Neural cell (in vitro differentiated cells): ENCODE measurements around the gene STN1. TPM values are rescaled to one million over a fixed set of nuclear protein-coding genes. Genes with fewer than 3 reads are reported as not detected.

ENCODE experiments used
- H2AFZ ChIP-seq: fragments of 200-600, 300-800 bp; sonication (generic), shearing (Covaris generic); 2 replicates; pipeline ENCODE4 v1.6.0; 2014; ENCODE audit warnings: low read depth, mild to moderate bottlenecking, antibody characterized with exemption, low read length, moderate library complexity
- H3F3A ChIP-seq: fragments of 200-600 bp; shearing (Covaris generic); 2 replicates; pipeline ENCODE4 v1.6.1; 2016; ENCODE audit warnings: mild to moderate bottlenecking, moderate library complexity, mixed read lengths, antibody characterized with exemption, low read length; ENCODE audit not compliant: insufficient read depth, poor library complexity, severe bottlenecking
- H3K27ac ChIP-seq: fragments of 200-600, 300-800 bp; sonication (generic), shearing (Covaris generic); 2 replicates; pipeline ENCODE4 v1.5.1; 2014; ENCODE audit warnings: mild to moderate bottlenecking, low read length, moderate library complexity
- H3K27me3 ChIP-seq: fragments of 300-800, 200-600 bp; sonication (generic), shearing (Covaris generic); 2 replicates; pipeline ENCODE4 v1.6.0; 2014; ENCODE audit warnings: mild to moderate bottlenecking, low read depth, low read length, moderate library complexity; ENCODE audit not compliant: insufficient read depth
- H3K36me3 ChIP-seq: fragments of 300-800, 200-600 bp; sonication (generic), shearing (Covaris generic); 2 replicates; pipeline ENCODE4 v1.5.1; 2014; ENCODE audit warnings: mild to moderate bottlenecking, antibody characterized with exemption, low read length, moderate library complexity; ENCODE audit not compliant: insufficient read depth
- H3K4me2 ChIP-seq: fragments of 300-800, 200-600 bp; sonication (generic), shearing (Covaris generic); 2 replicates; pipeline ENCODE4 v1.6.0; 2014; ENCODE audit warnings: mild to moderate bottlenecking, low read length
- H3K4me3 ChIP-seq: fragments of 300-800, 200-600 bp; sonication (generic), shearing (Covaris generic); 2 replicates; pipeline ENCODE4 v1.5.1; 2014; ENCODE audit warnings: mild to moderate bottlenecking, low read length, moderate library complexity
- H3K79me2 ChIP-seq: fragments of 200-600 bp; shearing (Covaris generic); replicated peaks from 2 replicates; pipeline ENCODE4 v1.6.0; 2014; ENCODE audit warnings: mild to moderate bottlenecking, low read length, moderate library complexity; ENCODE audit not compliant: insufficient read depth
- H3K9ac ChIP-seq: fragments of 300-800, 200-600 bp; sonication (generic), shearing (Covaris generic); 2 replicates; pipeline ENCODE4 v1.6.1; 2016; ENCODE audit warnings: mild to moderate bottlenecking, low read length, mixed read lengths
- H3K9me2 ChIP-seq: fragments of 200-600 bp; shearing (Covaris generic); 2 replicates; pipeline ENCODE4 v1.6.1; 2016; ENCODE audit warnings: mild to moderate bottlenecking, low read length, mixed read lengths; ENCODE audit not compliant: insufficient read depth
- H3K9me3 ChIP-seq: fragments of 200-600, 300-800 bp; sonication (generic), shearing (Covaris generic); 2 replicates; pipeline ENCODE4 v1.6.1; 2016; ENCODE audit warnings: mild to moderate bottlenecking, mixed run types, low read length, moderate library complexity, mixed read lengths
- H4K20me1 ChIP-seq: fragments of 200-600 bp; shearing (Covaris generic); 2 replicates; pipeline ENCODE4 v1.6.1; 2016; ENCODE audit warnings: mild to moderate bottlenecking, mixed run types; ENCODE audit not compliant: insufficient read depth
- CTCF ChIP-seq: fragments of 450-650 bp; IDR thresholded peaks from 2 replicates; pipeline ENCODE4 v1.5.1; 2014; ENCODE audit warnings: antibody characterized with exemption, mild to moderate bottlenecking, moderate library complexity; ENCODE audit not compliant: poor library complexity, severe bottlenecking
- EP300 ChIP-seq: fragments of 450-650 bp; conservative IDR thresholded peaks from 2 replicates; pipeline ENCODE4 v1.6.1; 2014; ENCODE audit warnings: antibody characterized with exemption, mild to moderate bottlenecking, moderate library complexity; ENCODE audit not compliant: poor library complexity, severe bottlenecking
- EZH2 ChIP-seq: fragments of 200-600, 300-800 bp; shearing (Covaris generic), sonication (generic); IDR thresholded peaks from 2 replicates; pipeline ENCODE4 v1.6.1; 2014; ENCODE audit warnings: antibody characterized with exemption, low read length, borderline replicate concordance, mild to moderate bottlenecking; ENCODE audit not compliant: insufficient read depth, poor library complexity, severe bottlenecking
- MXI1 ChIP-seq: fragments of 450-650 bp; conservative IDR thresholded peaks from 2 replicates; pipeline ENCODE4 v1.6.1; 2014; ENCODE audit warnings: antibody characterized with exemption, mild to moderate bottlenecking; ENCODE audit not compliant: poor library complexity, severe bottlenecking
- POLR2AphosphoS5 ChIP-seq: IDR thresholded peaks from 2 replicates; pipeline ENCODE4 v1.6.1; 2012
- RAD21 ChIP-seq: fragments of 450-650 bp; conservative IDR thresholded peaks from 2 replicates; pipeline ENCODE4 v1.6.1; 2014; ENCODE audit warnings: antibody characterized with exemption, mild to moderate bottlenecking, moderate library complexity
- SMC3 ChIP-seq: fragments of 450-650 bp; conservative IDR thresholded peaks from 2 replicates; pipeline ENCODE4 v1.6.1; 2014; ENCODE audit warnings: antibody characterized with exemption, mild to moderate bottlenecking, moderate library complexity; ENCODE audit not compliant: poor library complexity
- TAF1 ChIP-seq: IDR thresholded peaks from 2 replicates; pipeline ENCODE4 v1.6.1; 2012; ENCODE audit warnings: low read depth
- polyA plus RNA-seq: library from polyadenylated mRNA; depleted of rRNA; stranded (reverse); fragments of >200 nt; gene quantifications from 2 replicates; pipeline ENCODE4 v1.2.3, GENCODE V29; 2014
- TF ChIP-seq, protein P1 (sequence below): IDR thresholded peaks from 2 replicates; pipeline ENCODE4 v1.6.1; 2012; ENCODE audit warnings: borderline replicate concordance

STN1 gene
- polyA plus RNA-seq, 1 donor from 2014 or later: 9.4 TPM

GRCh38 chr10:103911021-103911459 lies 6.9 kb downstream of the STN1 start:
- no peak overlapping the region for H3K27ac ChIP-seq
- H3K79me2 ChIP-seq: no peaks in the 10 kb centered on the region
- no peak for TF ChIP-seq SMC3
- TF ChIP-seq CTCF: no peak
- TF ChIP-seq MXI1: no peak
- TF ChIP-seq POLR2AphosphoS5: no peak
- TF ChIP-seq, protein P1, sequence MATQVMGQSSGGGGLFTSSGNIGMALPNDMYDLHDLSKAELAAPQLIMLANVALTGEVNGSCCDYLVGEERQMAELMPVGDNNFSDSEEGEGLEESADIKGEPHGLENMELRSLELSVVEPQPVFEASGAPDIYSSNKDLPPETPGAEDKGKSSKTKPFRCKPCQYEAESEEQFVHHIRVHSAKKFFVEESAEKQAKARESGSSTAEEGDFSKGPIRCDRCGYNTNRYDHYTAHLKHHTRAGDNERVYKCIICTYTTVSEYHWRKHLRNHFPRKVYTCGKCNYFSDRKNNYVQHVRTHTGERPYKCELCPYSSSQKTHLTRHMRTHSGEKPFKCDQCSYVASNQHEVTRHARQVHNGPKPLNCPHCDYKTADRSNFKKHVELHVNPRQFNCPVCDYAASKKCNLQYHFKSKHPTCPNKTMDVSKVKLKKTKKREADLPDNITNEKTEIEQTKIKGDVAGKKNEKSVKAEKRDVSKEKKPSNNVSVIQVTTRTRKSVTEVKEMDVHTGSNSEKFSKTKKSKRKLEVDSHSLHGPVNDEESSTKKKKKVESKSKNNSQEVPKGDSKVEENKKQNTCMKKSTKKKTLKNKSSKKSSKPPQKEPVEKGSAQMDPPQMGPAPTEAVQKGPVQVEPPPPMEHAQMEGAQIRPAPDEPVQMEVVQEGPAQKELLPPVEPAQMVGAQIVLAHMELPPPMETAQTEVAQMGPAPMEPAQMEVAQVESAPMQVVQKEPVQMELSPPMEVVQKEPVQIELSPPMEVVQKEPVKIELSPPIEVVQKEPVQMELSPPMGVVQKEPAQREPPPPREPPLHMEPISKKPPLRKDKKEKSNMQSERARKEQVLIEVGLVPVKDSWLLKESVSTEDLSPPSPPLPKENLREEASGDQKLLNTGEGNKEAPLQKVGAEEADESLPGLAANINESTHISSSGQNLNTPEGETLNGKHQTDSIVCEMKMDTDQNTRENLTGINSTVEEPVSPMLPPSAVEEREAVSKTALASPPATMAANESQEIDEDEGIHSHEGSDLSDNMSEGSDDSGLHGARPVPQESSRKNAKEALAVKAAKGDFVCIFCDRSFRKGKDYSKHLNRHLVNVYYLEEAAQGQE: no peak
- no peak for TF ChIP-seq EP300
- no peak for TF ChIP-seq EZH2
- no peak for TF ChIP-seq TAF1
- no peak for TF ChIP-seq RAD21
- H3K9ac ChIP-seq: no peak overlapping the region
- H3K9me2 ChIP-seq: no peaks in the 10 kb centered on the region
- H4K20me1 ChIP-seq: no peaks in the 10 kb centered on the region
- H3K27me3 ChIP-seq: no peaks in the 10 kb centered on the region
- H2AFZ ChIP-seq: no peak overlapping the region
- H3K9me3 ChIP-seq: no peaks in the 10 kb centered on the region
- no peaks in the 10 kb centered on the region for H3F3A ChIP-seq
- no peaks in the 10 kb centered on the region for H3K36me3 ChIP-seq
- no peak overlapping the region for H3K4me3 ChIP-seq
- H3K4me2 ChIP-seq: no peak overlapping the region

DNA sequence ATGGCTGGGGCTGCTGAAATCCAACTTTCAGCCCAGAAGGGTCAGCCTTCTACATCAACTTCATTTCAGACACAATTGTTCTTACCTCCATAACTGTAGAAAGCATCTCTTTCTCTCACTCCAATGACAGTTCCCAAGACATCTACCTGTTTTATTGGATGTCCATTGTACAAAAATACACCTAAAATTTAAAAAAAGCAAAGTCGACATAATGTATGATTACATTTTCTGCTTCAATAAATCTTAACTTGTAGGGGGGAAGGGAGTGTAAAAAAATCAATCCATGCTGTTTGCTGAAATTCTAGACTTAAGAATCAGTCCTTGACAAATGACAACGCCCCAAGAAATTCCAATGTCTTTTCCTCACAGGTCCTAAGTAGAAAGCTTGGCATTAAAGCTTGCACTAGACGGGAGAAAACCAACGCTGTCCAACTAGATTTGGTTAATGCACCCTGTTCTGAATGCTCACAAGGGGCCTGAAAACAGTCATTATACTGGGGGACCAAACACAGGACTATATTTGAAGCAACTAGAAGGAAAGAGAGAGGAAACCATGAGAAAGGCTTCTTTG lies 7.5 kb downstream of the STN1 start:
- no peak overlapping the region for H3K4me2 ChIP-seq
- H3K27me3 ChIP-seq: no peaks in the 10 kb centered on the region
- TF ChIP-seq, protein P1: no peak
- no peak for TF ChIP-seq RAD21
- no peak for TF ChIP-seq POLR2AphosphoS5
- H4K20me1 ChIP-seq: no peaks in the 10 kb centered on the region
- H2AFZ ChIP-seq: no peak overlapping the region
- H3K4me3 ChIP-seq: no peak overlapping the region
- no peaks in the 10 kb centered on the region for H3K9me2 ChIP-seq
- H3F3A ChIP-seq: no peaks in the 10 kb centered on the region
- H3K27ac ChIP-seq: no peak overlapping the region
- H3K36me3 ChIP-seq: no peaks in the 10 kb centered on the region
- no peaks in the 10 kb centered on the region for H3K79me2 ChIP-seq
- no peaks in the 10 kb centered on the region for H3K9me3 ChIP-seq
- no peak overlapping the region for H3K9ac ChIP-seq
